C4-2B (cell line): Measurements from ENCODE around the gene CFAP74.
A peak's percentile ranks its signal among the peaks of the same experiment; 100 is the strongest.

ENCODE experiments used
- H3K27ac ChIP-seq: fragments of 450-650 bp; 2 replicates; pipeline ENCODE4 v1.5.1; 2017
- CTCF ChIP-seq: fragments of 450-650 bp; conservative IDR thresholded peaks from 2 replicates; pipeline ENCODE4 v1.5.1; 2017; ENCODE audit warnings: mild to moderate bottlenecking
- ZFX ChIP-seq: fragments of 450-650 bp; IDR thresholded peaks from 2 replicates; pipeline ENCODE4 v1.6.1; 2017

The CFAP74 gene

GRCh38 chr1:1922702-1922955, 81.0 kb downstream of the CFAP74 start:
- no peak for TF ChIP-seq CTCF
- no peak for TF ChIP-seq ZFX
- no peak overlapping the region for H3K27ac ChIP-seq

- H3K27ac ChIP-seq, result no peak overlapping the region
- TF ChIP-seq ZFX (no peak), CTCF (no peak)
These were observed 81.5 kb downstream of the CFAP74 start for GRCh38 chr1:1921901-1922701.

GRCh38 chr1:1921459-1921862, 82.1 kb downstream of the CFAP74 start:
- no peak overlapping the region for H3K27ac ChIP-seq
- TF ChIP-seq ZFX, result no peak
- TF ChIP-seq CTCF, result no peak

GRCh38 chr1:1920608-1921458, 82.8 kb downstream of the CFAP74 start:
- H3K27ac ChIP-seq, result no peak overlapping the region; the same call in 1 of the 2 replicates
- no peak for TF ChIP-seq ZFX
- TF ChIP-seq CTCF, result no peak

- no peak for TF ChIP-seq ZFX
- TF ChIP-seq CTCF, result no peak
- H3K27ac ChIP-seq, result peak overlapping the region; percentile 83
These were observed 83.5 kb downstream of the CFAP74 start for GRCh38 chr1:1920057-1920607.

DNA sequence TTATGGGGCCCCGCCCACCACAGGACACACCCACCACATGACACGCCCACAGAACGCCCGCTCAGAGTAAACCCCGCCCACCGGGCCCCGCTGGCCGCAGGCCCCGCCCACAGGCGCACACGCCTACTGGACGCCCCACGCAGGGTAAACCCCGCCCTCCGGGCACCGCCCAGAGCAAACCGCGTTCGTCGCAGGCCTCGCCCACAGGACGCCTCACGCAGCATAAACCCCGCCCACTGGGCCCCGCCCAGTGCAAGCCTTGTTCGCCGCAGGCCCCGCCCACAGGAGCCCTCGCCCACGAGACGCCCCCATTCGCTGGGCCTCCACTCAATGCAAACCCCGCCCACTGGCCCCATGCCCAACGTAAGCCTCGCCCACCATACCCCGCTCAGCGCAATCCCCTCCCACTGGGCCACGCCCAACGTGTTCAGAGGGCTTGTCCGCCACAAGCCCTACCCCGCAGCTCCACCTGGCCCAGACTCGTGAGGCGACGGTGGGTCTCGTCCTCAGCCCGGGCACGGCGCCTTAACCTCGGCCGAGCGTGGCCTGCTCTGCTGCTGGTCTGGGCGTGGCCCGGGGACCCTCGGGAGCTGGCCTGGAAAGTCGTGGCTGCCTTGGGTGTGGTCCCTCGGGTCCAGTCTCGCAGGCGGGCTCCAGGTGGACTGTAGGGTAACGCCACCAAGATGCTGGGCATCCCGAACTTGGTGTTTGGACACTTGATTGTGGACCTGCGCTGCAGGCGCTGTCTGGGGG, 84.1 kb downstream of the CFAP74 start:
- H3K27ac ChIP-seq, result peak overlapping the region; percentile 83
- TF ChIP-seq CTCF (no peak), ZFX (no peak)
